ENCODE results near the gene TUBB6. TPM values are rescaled to one million over a fixed set of nuclear protein-coding genes. Genes with fewer than 3 reads are reported as not detected.
A peak's percentile ranks its signal among the peaks of the same experiment; 100 is the strongest.

Gene TUBB6
- total RNA-seq, 3 donors from 2014 or later (not counting 1 experiment from before 2014, with no cell fraction given), result 0.97 to 3.2 (median 2.8) TPM

DNA sequence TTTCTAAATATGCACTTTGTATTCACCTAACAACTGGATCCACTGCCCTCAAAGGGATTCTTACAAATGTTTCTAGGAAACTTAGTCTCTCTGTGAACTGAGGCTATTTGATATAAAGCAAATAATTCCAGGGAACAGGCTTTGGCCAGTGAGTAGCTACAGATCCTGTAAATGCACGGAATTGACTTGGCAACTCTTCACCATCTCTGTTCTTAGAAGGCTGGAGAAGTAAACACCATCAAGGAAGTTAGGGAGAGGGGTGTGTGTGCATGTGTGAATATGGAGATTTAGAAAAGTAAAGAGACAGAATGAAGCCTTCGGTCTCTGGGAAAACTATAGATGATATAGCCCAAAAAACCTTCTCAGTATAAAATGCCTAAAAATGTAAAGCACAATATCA lies 43.2 kb upstream of the TUBB6 start:
- ATAC-seq (no peak), DNase-seq (no peak)
- Histone ChIP-seq H3K27me3 (ENCODE audit: control insufficient read depth, insufficient read depth, low read length) (no peaks in the 10 kb centered on the region), H3K36me3 (ENCODE audit: control insufficient read depth, insufficient read depth, low read length) (no peaks in the 10 kb centered on the region), H3K4me1 (ENCODE audit: control insufficient read depth, insufficient read depth, low read length) (no peaks in the 10 kb centered on the region), H3K9me3 (ENCODE audit: control insufficient read depth, insufficient read depth, low read length) (no peaks in the 10 kb centered on the region), H3K27ac (ENCODE audit: low read length) (no peak overlapping the region), H3K4me3 (ENCODE audit: low read length) (no peak overlapping the region)
- Mint-ChIP-seq H3K4me1 (no peaks in the 10 kb centered on the region), H3K36me3 (no peaks in the 10 kb centered on the region), H3K9me3 (no peaks in the 10 kb centered on the region), H3K27ac (no peak overlapping the region), H3K4me3 (no peak overlapping the region), H3K27me3 (ENCODE audit: low read depth in 2 of 2) (peaks cover 2 to 11% of the 10 kb centered on the region in 2 donors)
- WGBS (ENCODE audit: insufficient coverage), result 63% methylated on average over 1 of the region's 2 CpGs
- TF ChIP-seq, protein P1, sequence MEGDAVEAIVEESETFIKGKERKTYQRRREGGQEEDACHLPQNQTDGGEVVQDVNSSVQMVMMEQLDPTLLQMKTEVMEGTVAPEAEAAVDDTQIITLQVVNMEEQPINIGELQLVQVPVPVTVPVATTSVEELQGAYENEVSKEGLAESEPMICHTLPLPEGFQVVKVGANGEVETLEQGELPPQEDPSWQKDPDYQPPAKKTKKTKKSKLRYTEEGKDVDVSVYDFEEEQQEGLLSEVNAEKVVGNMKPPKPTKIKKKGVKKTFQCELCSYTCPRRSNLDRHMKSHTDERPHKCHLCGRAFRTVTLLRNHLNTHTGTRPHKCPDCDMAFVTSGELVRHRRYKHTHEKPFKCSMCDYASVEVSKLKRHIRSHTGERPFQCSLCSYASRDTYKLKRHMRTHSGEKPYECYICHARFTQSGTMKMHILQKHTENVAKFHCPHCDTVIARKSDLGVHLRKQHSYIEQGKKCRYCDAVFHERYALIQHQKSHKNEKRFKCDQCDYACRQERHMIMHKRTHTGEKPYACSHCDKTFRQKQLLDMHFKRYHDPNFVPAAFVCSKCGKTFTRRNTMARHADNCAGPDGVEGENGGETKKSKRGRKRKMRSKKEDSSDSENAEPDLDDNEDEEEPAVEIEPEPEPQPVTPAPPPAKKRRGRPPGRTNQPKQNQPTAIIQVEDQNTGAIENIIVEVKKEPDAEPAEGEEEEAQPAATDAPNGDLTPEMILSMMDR (IDR thresholded peaks at IDR 0.05), result no peak
- intact Hi-C loops (cut with micrococcal nuclease), result no loop called here

DNA sequence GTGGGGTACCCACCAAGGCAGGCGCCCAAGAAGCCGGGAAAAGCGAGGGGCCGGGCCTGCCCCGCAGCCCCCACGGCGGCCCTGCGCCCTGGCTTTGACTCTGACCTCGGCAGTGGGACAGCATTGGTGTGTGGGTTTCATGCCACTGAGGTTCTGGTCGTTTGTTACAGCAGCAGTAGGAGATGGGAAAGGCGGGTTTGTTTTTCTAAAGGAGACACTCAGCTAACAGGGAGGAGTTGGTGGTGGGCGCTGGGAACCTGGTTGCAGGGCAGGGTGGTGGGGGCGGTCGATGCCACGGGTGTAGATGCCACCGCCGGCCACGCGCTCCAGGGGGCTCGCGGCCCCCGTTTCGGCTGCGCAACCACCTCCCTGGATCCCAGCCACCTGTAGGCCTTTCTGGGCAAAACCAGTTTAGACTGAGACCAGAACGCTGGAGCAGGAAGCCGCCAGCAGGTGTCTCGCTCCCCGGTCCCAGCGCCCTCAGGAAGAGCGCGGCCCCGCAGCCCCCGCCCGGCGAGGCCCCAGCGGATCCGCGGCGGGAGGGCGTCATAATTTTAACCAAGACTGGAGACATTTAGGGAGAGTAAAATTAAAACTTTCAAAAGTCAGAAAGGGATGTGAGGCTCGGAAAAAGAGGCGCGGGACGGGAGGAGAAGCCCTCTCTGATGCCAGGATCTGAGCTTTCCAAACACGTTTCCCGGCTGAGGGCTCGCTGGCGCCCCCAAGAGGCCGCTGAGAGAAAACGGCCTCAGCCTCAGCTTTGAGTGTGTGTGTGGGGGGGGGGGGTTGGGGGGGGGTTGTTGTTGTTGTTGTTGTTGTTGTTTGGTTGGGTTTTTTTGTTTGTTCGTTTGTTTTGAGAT lies 36.4 kb upstream of the TUBB6 start:
- Mint-ChIP-seq H3K9me3 (no peaks in the 10 kb centered on the region), H3K27me3 (ENCODE audit: low read depth in 2 of 2) (peaks cover 0 to 12% of the 10 kb centered on the region in 2 donors), H3K4me1 (no peaks in the 10 kb centered on the region), H3K4me3 (peak overlapping the region; percentile 64), H3K27ac (no peak overlapping the region), H3K36me3 (no peaks in the 10 kb centered on the region)
- Histone ChIP-seq H3K9me3 (ENCODE audit: control insufficient read depth, insufficient read depth, low read length) (no peaks in the 10 kb centered on the region), H3K27ac (ENCODE audit: low read length) (no peak overlapping the region), H3K4me3 (ENCODE audit: low read length) (no peak overlapping the region), H3K27me3 (ENCODE audit: control insufficient read depth, insufficient read depth, low read length) (no peaks in the 10 kb centered on the region), H3K36me3 (ENCODE audit: control insufficient read depth, insufficient read depth, low read length) (no peaks in the 10 kb centered on the region), H3K4me1 (ENCODE audit: control insufficient read depth, insufficient read depth, low read length) (peaks cover 8% of the 10 kb centered on the region)
- ATAC-seq, result peak in 1 of 3 donors; percentile 75
- 20% methylated on average over 49 of the region's 51 CpGs for WGBS (ENCODE audit: insufficient coverage)
- DNase-seq, result peak; percentile 24 to 70
- TF ChIP-seq, protein P1 (IDR thresholded peaks at IDR 0.05), result no peak
- intact Hi-C loops (cut with micrococcal nuclease), result no loop called here

DNA sequence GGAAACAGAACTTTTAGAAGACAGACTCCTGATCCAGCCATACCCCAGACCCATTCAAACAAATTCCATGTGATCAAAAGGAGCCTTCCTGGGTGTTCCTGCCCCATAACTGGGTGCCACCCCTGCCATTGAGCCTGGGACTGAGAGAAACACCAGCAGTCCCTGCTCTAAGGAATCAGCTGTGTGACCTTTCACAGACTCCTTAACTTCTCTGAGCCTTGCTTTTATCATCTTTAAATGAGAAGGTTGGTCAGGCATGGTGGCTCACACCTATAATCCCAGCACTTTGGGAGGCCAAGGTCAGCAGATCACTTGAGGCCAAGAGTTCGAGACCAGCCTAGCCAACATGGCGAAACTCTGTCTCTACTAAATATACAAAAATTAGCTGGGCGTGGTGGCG lies 33.2 kb upstream of the TUBB6 start:
- Mint-ChIP-seq H3K4me1 (no peaks in the 10 kb centered on the region), H3K9me3 (no peaks in the 10 kb centered on the region), H3K27me3 (ENCODE audit: low read depth in 2 of 2) (peaks cover 0 to 12% of the 10 kb centered on the region in 2 donors), H3K36me3 (no peaks in the 10 kb centered on the region), H3K4me3 (no peak overlapping the region), H3K27ac (no peak overlapping the region)
- ATAC-seq, result no peak
- H3K27me3 ChIP-seq (ENCODE audit: control insufficient read depth, insufficient read depth, low read length), result no peaks in the 10 kb centered on the region
- TF ChIP-seq, protein P1 (IDR thresholded peaks at IDR 0.05), result no peak
- 91% methylated on average over 4 of the region's 4 CpGs for WGBS (ENCODE audit: insufficient coverage)
- H3K9me3 ChIP-seq (ENCODE audit: control insufficient read depth, insufficient read depth, low read length), result no peaks in the 10 kb centered on the region
- no peak overlapping the region for H3K27ac ChIP-seq (ENCODE audit: low read length)
- DNase-seq, result no peak
- H3K4me3 ChIP-seq (ENCODE audit: low read length), result no peak overlapping the region
- peaks cover 8% of the 10 kb centered on the region for H3K4me1 ChIP-seq (ENCODE audit: control insufficient read depth, insufficient read depth, low read length)
- no peaks in the 10 kb centered on the region for H3K36me3 ChIP-seq (ENCODE audit: control insufficient read depth, insufficient read depth, low read length)
- intact Hi-C loops (cut with micrococcal nuclease), result no loop called here

All from natural killer cell (primary cell).